K562 (cell line): ENCODE measurements around the gene GABRD. TPM values are rescaled to one million over a fixed set of nuclear protein-coding genes. Genes with fewer than 3 reads are reported as not detected.

Experiments
- ATAC-seq: fragments of 200-7000 bp; cut with Tn5 transposase; 3 replicates; pipeline ENCODE4 v1.9.1; 2020; ENCODE audit warnings: moderate library complexity
- BruUV-seq: library from RNA; stranded (reverse); fragments of 400-500 nt; replicated peaks from 2 replicates; lab custom pipeline; 2021; lab: Mats Ljungman, UMichigan
- CTCF ChIA-PET: fragments of 300-600 bp; formaldehyde crosslinking; extraction: SDS; loops from one replicate; lab custom pipeline; 2021; ENCODE audit warnings: low intra/inter-chr PET ratio; lab: Yijun Ruan, JAX
- POLR2A ChIA-PET: fragments of 300-600, 350-650 bp; sonication (Branson Sonifier 250); formaldehyde crosslinking; extraction: SDS; loops from one replicate; lab custom pipeline; 2021; ENCODE audit warnings: antibody characterized with exemption, inconsistent platforms; lab: Yijun Ruan, JAX
- DNase-seq, 4 experiments: peaks; one replicate each; pipeline versions ENCODE4 v3.0.0 to v3.0.0-alpha.2; 2011 to 2018; ENCODE audit warnings: low spot score in 3 of 4, mixed read lengths in 3 of 4; ENCODE audit errors: extremely low read depth in 1 of 4
- FAIRE-seq: peaks from 2 replicates; lab custom pipeline; 2011; peaks lifted over from hg19 to GRCh38; lab: Jason Lieb, UNC
- H2AFZ ChIP-seq: 2 replicates; pipeline ENCODE4 v1.6.0; 2011; ENCODE audit warnings: low read depth, low read length, control low read depth, inconsistent platforms
- H3K27ac ChIP-seq: fragments of 200-600 bp; 3 replicates; pipeline ENCODE4 v1.8.0; 2011; ENCODE audit warnings: low read depth, mild to moderate bottlenecking, control low read depth, inconsistent platforms, low read length, moderate library complexity, mixed read lengths; ENCODE audit errors: extremely low read depth
- H3K27me3 ChIP-seq, 2 experiments: fragments of 300-600 bp in 1 of 2; 2 replicates in 1 of 2; 3 replicates in 1 of 2; pipeline versions ENCODE4 v1.6.0 to v1.8.0; 2011; ENCODE audit warnings: inconsistent platforms in 2 of 2, low read length in 2 of 2, mild to moderate bottlenecking in 1 of 2, mixed read lengths in 1 of 2, moderate library complexity in 1 of 2; ENCODE audit not compliant: control insufficient read depth in 2 of 2, insufficient read depth in 2 of 2
- H3K36me3 ChIP-seq: fragments of 300-600 bp; 3 replicates; pipeline ENCODE4 v1.8.0; 2011; ENCODE audit warnings: mild to moderate bottlenecking, low read length, inconsistent platforms; ENCODE audit not compliant: control insufficient read depth, insufficient read depth
- H3K4me1 ChIP-seq, 2 experiments: fragments of 200-600 bp in 1 of 2; replicated peaks in 1 of 2; 2 replicates in 1 of 2; 3 replicates in 1 of 2; pipeline versions ENCODE4 v1.5.1 to v1.8.0; 2011; ENCODE audit warnings: inconsistent platforms in 2 of 2, low read length in 2 of 2, mild to moderate bottlenecking in 1 of 2, mixed read lengths in 1 of 2, moderate library complexity in 1 of 2; ENCODE audit not compliant: control insufficient read depth in 2 of 2, insufficient read depth in 2 of 2
- H3K4me2 ChIP-seq: 2 replicates; pipeline ENCODE4 v1.6.1; 2011; ENCODE audit warnings: low read length, control low read depth, inconsistent platforms, mixed read lengths; ENCODE audit not compliant: insufficient read depth
- H3K4me3 ChIP-seq: fragments of 200-600 bp; sonication (generic), shearing (Covaris generic); 2 replicates; pipeline ENCODE4 v1.5.1; 2016; ENCODE audit warnings: control low read depth, inconsistent platforms
- H3K79me2 ChIP-seq: fragments of 200-600 bp; 3 replicates; pipeline ENCODE4 v1.8.0; 2011; ENCODE audit warnings: low read length, inconsistent platforms; ENCODE audit not compliant: control insufficient read depth, insufficient read depth
- H3K9ac ChIP-seq, 2 experiments: 2 replicates each; pipeline versions ENCODE4 v1.6.0 to v1.6.1; 2011; ENCODE audit warnings: low read depth in 2 of 2, low read length in 2 of 2, control low read depth in 1 of 2, inconsistent platforms in 1 of 2, mild to moderate bottlenecking in 1 of 2, mixed read lengths in 1 of 2; ENCODE audit not compliant: insufficient read depth in 1 of 2
- H3K9me1 ChIP-seq: one replicate; pipeline ENCODE4 v1.6.0; 2011; ENCODE audit warnings: inconsistent platforms, mild to moderate bottlenecking, low read length, moderate library complexity; ENCODE audit not compliant: control insufficient read depth, insufficient read depth
- H3K9me3 ChIP-seq: replicated peaks from 2 replicates; pipeline ENCODE4 v1.5.1; 2011; ENCODE audit warnings: low read depth, low read length, inconsistent platforms; ENCODE audit not compliant: control insufficient read depth, insufficient read depth
- H4K20me1 ChIP-seq: replicated peaks from 2 replicates; pipeline ENCODE4 v1.6.1; 2011; ENCODE audit warnings: low read length, inconsistent platforms, mixed read lengths; ENCODE audit not compliant: control insufficient read depth, insufficient read depth
- FOXM1 ChIP-seq, 2 experiments: fragments of 450-650 bp in 1 of 2; sonication (generic) in 1 of 2; formaldehyde crosslinking in 1 of 2; IDR thresholded peaks; 2 replicates each; pipeline versions ENCODE4 v1.6.1 to v1.9.0; 2017 to 2022; ENCODE audit warnings: low read depth in 2 of 2, mild to moderate bottlenecking in 2 of 2, missing genetic modification reagents in 1 of 2, moderate library complexity in 1 of 2
- MYNN ChIP-seq, 2 experiments: sonication (generic); formaldehyde crosslinking in 1 of 2; IDR thresholded peaks; 2 replicates each; pipeline versions ENCODE4 v1.5.0 to v1.6.1; 2016 to 2020; ENCODE audit warnings: antibody characterized with exemption in 1 of 2, missing genetic modification reagents in 1 of 2
- PCBP1 ChIP-seq: fragments of 200-400 bp; formaldehyde crosslinking; IDR thresholded peaks from 2 replicates; pipeline ENCODE4 v1.6.1; 2018; ENCODE audit warnings: mild to moderate bottlenecking, low read depth, low read length; ENCODE audit not compliant: poor library complexity, severe bottlenecking
- U2AF1 ChIP-seq: fragments of 200-400 bp; formaldehyde crosslinking; optimal IDR thresholded peaks from 2 replicates; pipeline ENCODE3; 2017; ENCODE audit warnings: mild to moderate bottlenecking, low read depth, low read length, moderate library complexity
- WGBS: fragments of 100-300 bp; shearing (Covaris generic); methylation state at CpG from one replicate; pipeline ENCODE4 v1.1.6; 2016; ENCODE audit warnings: low coverage, mixed read lengths; ENCODE audit not compliant: insufficient coverage; ENCODE audit errors: missing lambda C conversion rate; 5-methylcytosine and 5-hydroxymethylcytosine counted together
- in situ Hi-C: fragments of 300-500 bp; cut with MboI; formaldehyde crosslinking; loops from 4 replicates; pipeline ENCODE4 v1.15.0; 2018; ENCODE audit warnings: inconsistent platforms, mixed read lengths
- intact Hi-C: fragments of 100-400 bp; cut with micrococcal nuclease; formaldehyde crosslinking; loops from 2 replicates; pipeline ENCODE4 v1.14.2; 2022
- polyA plus RNA-seq, 8 experiments: library from polyadenylated mRNA; depleted of rRNA in 4 of 8; stranded (reverse) in 5 of 8; unstranded in 3 of 8; fragments of >200 nt; fragmentation: Nextera tagmentation in 2 of 8; fragmentation: Illumina TruSeq in 1 of 8; extraction: Ambion mirVana in 2 of 8; extraction: Trizol in 1 of 8; gene quantifications; 2 replicates each; pipeline versions ENCODE4 v1.2.1 to v1.2.3, GENCODE V29; 2011 to 2014; ENCODE audit warnings: inconsistent platforms in 1 of 8, missing spikeins in 1 of 8
- total RNA-seq, 7 experiments: library from RNA; depleted of rRNA in 6 of 7; stranded (reverse); fragments of >200 nt in 6 of 7; fragmentation: Illumina TruSeq in 2 of 7; extraction: Trizol in 2 of 7; gene quantifications; 2 replicates each; pipeline versions ENCODE4 v1.2.1 to v1.2.3, GENCODE V29; 2011 to 2021; ENCODE audit warnings: low replicate concordance in 1 of 7
- TF ChIP-seq, protein P1 (sequence below): sonication (generic); formaldehyde crosslinking; IDR thresholded peaks from 2 replicates; pipeline ENCODE4 v1.8.1; 2023; ENCODE audit warnings: mild to moderate bottlenecking, missing genetic modification reagents

GABRD gene
- total and polyA plus RNA-seq, 9 of the 15 experiments (the other 6 are each of a cell fraction or from before 2014, with no cell fraction given): 0.07 TPM; not detected in 8

DNA sequence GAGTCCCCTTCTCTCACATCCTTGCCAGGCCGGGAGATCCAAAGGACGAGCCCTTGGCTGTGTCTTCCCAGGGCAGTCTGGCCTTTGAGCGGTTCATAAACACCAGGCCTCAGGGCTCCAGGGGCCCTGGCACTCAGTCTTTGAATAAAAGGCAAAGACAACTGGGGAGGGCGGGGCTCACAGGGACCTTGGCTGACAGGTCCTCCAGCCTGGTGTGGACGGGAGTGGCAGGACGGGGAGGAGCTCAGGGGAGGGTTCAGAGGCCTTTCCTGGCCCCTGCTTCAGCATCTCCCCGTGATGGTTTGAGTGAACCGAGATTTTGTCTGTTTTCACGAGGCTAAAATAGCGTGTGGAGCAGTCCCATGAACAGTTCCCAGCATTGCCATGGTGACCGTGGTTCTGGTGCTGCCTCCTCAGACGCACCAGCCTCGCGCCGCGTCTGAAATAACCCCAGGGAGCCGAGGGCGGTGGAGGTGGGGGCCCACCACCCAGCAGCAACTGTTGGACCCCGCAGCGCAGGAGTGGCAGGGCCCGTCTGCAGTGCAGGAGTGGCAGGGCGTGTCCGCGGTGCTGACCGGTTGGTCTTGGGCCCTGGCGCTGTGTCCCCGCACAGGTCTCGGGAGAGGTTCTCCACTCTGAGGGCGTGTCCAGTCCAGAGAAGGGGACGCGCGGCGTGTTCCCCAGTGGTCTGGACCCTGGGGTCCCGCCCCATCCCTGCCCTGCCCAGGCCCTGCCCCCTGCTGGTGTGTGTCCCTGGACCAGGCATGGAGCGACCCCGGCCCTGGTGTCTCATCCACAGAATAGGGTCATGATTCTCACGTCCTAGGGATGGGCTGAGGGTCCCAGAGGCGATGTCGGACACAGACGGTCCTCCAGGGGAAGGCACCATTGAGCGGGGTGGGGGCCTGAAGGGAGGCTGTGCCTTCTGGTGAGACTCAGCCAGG, 24.0 kb downstream of the GABRD start:
- DNase-seq (no peak), FAIRE-seq (no peak), ATAC-seq (no peak)
- Histone ChIP-seq H3K4me2 (no peak overlapping the region), H3K4me3 (no peak overlapping the region), H4K20me1 (peaks cover 24% of the 10 kb centered on the region), H3K4me1 (peaks cover 0 to 43% of the 10 kb centered on the region in 2 experiments; a peak in 2 of 5 replicates), H3K9me3 (no peaks in the 10 kb centered on the region), H3K9me1 (peaks cover 3% of the 10 kb centered on the region), H3K27ac (no peak overlapping the region), H3K9ac (no peak overlapping the region), H3K79me2 (no peaks in the 10 kb centered on the region), H2AFZ (no peak overlapping the region), H3K36me3 (no peaks in the 10 kb centered on the region), H3K27me3 (peaks cover 45 to 80% of the 10 kb centered on the region in 2 experiments; a peak in 4 of 5 replicates)
- WGBS: 4% methylated on average over 38 of the region's 41 CpGs
- ChIA-PET POLR2A (interaction anchor here (0.6 to 0.7 kb wide), 2 partner anchors 13 to 145 kb away, joined by 3 read pairs; no protein-coding TSS in a partner anchor), CTCF (interaction anchor here (5.4 kb wide), 1 partner anchor 83 kb away, joined by 47 read pairs; no protein-coding TSS in a partner anchor)
- TF ChIP-seq FOXM1 (IDR thresholded peaks at IDR 0.05; ENCODE audit: low read depth) (no peak), FOXM1 (CRISPR knock-in tag; IDR thresholded peaks at IDR 0.05; ENCODE audit: low read depth) (no peak), MYNN (IDR thresholded peaks at IDR 0.05) (no peak), MYNN (CRISPR knock-in tag; IDR thresholded peaks at IDR 0.05) (no peak), PCBP1 (peak; percentile 15), U2AF1 (no peak)
- TF ChIP-seq, protein P1, sequence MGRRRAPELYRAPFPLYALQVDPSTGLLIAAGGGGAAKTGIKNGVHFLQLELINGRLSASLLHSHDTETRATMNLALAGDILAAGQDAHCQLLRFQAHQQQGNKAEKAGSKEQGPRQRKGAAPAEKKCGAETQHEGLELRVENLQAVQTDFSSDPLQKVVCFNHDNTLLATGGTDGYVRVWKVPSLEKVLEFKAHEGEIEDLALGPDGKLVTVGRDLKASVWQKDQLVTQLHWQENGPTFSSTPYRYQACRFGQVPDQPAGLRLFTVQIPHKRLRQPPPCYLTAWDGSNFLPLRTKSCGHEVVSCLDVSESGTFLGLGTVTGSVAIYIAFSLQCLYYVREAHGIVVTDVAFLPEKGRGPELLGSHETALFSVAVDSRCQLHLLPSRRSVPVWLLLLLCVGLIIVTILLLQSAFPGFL: no peak
- BruUV-seq: no TSS peak
- intact Hi-C loops (no loop called here), in situ Hi-C loops (no loop called here)
